GM21717 (cell line): ENCODE measurements around the gene DGKQ.

ENCODE experiments used
- ATAC-seq: cut with Tn5 transposase; IDR thresholded peaks from one replicate; pipeline ENCODE4 v1.9.1; 2021; ENCODE audit warnings: mild to moderate bottlenecking, moderate library complexity; ENCODE audit not compliant: unreplicated experiment

DGKQ gene

GRCh38 chr4:909821-910220, 63.5 kb downstream of the DGKQ start:
- no peak for ATAC-seq

GRCh38 chr4:909131-909571, 64.2 kb downstream of the DGKQ start:
- ATAC-seq: no peak
